Subcutaneous preadipocyte (primary cell): ENCODE measurements around the gene SVIL. TPM values are rescaled to one million over a fixed set of nuclear protein-coding genes. Genes with fewer than 3 reads are reported as not detected.

Experiments
- small RNA-seq: library from RNA; depleted of rRNA; stranded (forward); fragments of <200 nt; gene quantifications from one replicate; pipeline ENCODE3, GENCODE V24; 2012
- total RNA-seq: library from RNA; depleted of rRNA; stranded (reverse); fragments of >200 nt; gene quantifications from 2 replicates; pipeline ENCODE4 v1.2.3, GENCODE V29; 2012

Gene SVIL, protein sequence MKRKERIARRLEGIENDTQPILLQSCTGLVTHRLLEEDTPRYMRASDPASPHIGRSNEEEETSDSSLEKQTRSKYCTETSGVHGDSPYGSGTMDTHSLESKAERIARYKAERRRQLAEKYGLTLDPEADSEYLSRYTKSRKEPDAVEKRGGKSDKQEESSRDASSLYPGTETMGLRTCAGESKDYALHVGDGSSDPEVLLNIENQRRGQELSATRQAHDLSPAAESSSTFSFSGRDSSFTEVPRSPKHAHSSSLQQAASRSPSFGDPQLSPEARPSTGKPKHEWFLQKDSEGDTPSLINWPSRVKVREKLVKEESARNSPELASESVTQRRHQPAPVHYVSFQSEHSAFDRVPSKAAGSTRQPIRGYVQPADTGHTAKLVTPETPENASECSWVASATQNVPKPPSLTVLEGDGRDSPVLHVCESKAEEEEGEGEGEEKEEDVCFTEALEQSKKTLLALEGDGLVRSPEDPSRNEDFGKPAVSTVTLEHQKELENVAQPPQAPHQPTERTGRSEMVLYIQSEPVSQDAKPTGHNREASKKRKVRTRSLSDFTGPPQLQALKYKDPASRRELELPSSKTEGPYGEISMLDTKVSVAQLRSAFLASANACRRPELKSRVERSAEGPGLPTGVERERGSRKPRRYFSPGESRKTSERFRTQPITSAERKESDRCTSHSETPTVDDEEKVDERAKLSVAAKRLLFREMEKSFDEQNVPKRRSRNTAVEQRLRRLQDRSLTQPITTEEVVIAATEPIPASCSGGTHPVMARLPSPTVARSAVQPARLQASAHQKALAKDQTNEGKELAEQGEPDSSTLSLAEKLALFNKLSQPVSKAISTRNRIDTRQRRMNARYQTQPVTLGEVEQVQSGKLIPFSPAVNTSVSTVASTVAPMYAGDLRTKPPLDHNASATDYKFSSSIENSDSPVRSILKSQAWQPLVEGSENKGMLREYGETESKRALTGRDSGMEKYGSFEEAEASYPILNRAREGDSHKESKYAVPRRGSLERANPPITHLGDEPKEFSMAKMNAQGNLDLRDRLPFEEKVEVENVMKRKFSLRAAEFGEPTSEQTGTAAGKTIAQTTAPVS (N-terminal part only)
- total RNA-seq: 58.1 and 80.9 TPM in 2 replicates

GRCh38 chr10:29634764-29635625, at the start of gene SVIL:
Gene SVIL (minus strand): TSS chr10:29634971. CDS start chr10:29555058, 79,913 bp downstream.

Small RNA genes within 50 kb of the gene (small RNA-seq; reads per million reads assigned to genes)
- not detected for gene MIR604
- gene MIR938: 0.08 reads per million
- gene RF00105: not detected
